ENCODE results near the gene GLI2. TPM values are rescaled to one million over a fixed set of nuclear protein-coding genes. Genes with fewer than 3 reads are reported as not detected.

Gene GLI2
- total and polyA plus RNA-seq, 7 donors = 0.20 to 2.4 (median 0.66) TPM

DNA sequence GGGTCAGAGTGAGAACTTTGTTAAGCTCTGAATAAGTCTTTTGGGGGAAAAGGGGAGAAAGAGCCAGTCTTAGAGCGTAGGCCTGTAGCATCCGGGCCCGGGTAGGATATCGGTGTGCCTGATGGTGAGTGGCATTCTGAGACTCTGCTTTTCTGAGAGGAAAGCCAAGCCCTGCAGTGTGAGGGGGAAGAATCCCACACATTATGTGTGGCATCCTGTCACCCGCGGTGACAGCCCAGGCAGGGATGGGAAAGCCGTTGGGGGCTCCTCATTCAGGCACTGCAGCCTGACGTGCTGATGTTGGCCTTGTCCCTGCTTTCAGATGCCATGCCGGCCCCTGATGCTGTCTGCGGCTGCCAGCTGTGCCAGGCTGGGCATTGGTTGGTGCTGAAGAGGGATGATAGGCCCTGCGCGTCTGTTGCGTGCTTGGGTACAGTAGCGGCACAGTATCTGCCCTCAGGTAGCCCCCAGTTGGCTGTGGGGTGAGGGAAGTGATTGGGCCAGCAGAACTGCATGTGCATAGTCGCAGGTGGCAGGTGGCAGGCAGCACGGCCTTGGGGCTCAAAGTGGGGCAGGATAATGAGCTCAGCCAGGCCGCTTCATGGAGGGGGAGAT is 37.6 kb downstream of the GLI2 start:
- TF ChIP-seq, protein P1, sequence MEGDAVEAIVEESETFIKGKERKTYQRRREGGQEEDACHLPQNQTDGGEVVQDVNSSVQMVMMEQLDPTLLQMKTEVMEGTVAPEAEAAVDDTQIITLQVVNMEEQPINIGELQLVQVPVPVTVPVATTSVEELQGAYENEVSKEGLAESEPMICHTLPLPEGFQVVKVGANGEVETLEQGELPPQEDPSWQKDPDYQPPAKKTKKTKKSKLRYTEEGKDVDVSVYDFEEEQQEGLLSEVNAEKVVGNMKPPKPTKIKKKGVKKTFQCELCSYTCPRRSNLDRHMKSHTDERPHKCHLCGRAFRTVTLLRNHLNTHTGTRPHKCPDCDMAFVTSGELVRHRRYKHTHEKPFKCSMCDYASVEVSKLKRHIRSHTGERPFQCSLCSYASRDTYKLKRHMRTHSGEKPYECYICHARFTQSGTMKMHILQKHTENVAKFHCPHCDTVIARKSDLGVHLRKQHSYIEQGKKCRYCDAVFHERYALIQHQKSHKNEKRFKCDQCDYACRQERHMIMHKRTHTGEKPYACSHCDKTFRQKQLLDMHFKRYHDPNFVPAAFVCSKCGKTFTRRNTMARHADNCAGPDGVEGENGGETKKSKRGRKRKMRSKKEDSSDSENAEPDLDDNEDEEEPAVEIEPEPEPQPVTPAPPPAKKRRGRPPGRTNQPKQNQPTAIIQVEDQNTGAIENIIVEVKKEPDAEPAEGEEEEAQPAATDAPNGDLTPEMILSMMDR (IDR thresholded peaks at IDR 0.05) = no peak
- 81 to 91% (median 85%) methylated on average over 17 of the region's 17 CpGs for WGBS, 3 donors
- DNase-seq (peak; percentile 6 to 24), ATAC-seq (no peak)
- Histone ChIP-seq H3K4me3 (no peak overlapping the region), H3K4me1 (no peaks in the 10 kb centered on the region), H3K36me3 (ENCODE audit: insufficient read depth in 1 of 2, low read depth in 1 of 2) (no peaks in the 10 kb centered on the region), H3K9me3 (no peaks in the 10 kb centered on the region), H3K27me3 (ENCODE audit: insufficient read depth in 3 of 3, low read length in 2 of 3) (peaks cover 0 to 3% (median 0%) of the 10 kb centered on the region in 3 donors), H3K27ac (no peak overlapping the region)
- intact Hi-C loops (cut with DNase I) = no loop called here

DNA sequence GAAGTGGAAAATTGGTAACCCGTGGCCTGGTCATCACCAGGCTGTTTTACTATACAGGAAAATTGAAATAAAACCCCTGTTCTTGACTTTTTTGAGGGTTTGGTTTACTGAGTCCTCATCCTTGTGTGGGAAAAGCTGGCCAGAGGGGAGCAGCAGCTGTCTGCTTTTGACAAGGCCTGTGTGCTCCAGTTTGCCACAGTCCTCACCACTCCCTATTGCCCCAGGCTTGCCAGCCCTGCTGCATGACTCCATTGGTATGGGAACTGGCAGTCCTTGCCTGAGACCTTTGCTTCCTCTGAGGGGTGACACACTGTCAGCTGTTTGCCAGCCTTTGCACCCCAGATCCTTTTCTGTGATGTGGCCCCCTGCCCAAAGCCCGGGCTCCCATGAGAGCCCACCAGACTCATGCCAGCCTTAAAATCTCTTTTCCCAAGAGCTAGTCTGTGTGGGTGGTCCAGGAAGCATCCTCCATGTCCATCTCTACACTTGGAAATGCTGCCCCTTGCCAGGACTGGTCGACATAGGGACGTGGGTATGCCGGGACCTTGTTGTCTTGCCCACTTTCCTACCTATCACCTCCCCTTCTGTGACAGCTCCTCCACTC is 39.0 kb downstream of the GLI2 start:
- no peak overlapping the region for H3K4me3 ChIP-seq
- no peaks in the 10 kb centered on the region for H3K9me3 ChIP-seq
- no peak overlapping the region for H3K27ac ChIP-seq
- no peaks in the 10 kb centered on the region for H3K36me3 ChIP-seq (ENCODE audit: insufficient read depth in 1 of 2, low read depth in 1 of 2)
- peaks cover 0 to 3% (median 0%) of the 10 kb centered on the region in 3 donors for H3K27me3 ChIP-seq (ENCODE audit: insufficient read depth in 3 of 3, low read length in 2 of 3)
- ATAC-seq (no peak), DNase-seq (peak in 1 of 2 donors; percentile 17)
- WGBS, 3 donors = 70 to 93% (median 77%) methylated on average over 5 of the region's 5 CpGs
- H3K4me1 ChIP-seq = no peaks in the 10 kb centered on the region
- intact Hi-C loops (cut with DNase I) = no loop called here
- TF ChIP-seq, protein P1 (IDR thresholded peaks at IDR 0.05) = no peak

DNA sequence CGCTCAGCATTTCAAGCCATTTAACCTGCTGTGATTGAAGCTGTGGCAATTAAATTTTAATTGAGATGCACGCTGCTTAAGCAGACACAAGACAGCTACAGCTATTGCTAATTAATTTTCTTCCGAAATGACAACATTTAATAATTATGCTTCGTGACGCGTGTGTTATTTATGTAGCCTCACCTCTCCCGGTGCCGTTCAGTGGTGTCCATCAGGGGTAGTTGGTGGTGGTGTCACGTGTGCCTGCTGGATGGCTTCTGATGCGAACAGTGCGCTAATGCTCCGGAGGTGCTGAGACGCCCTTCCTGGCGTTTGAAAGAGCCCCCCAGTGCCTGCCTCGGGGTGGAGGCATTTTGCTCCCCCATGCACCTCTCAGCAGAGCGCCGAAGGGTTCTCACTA is 39.5 kb downstream of the GLI2 start:
- ATAC-seq = no peak
- 91 to 94% (median 92%) methylated on average over 17 of the region's 17 CpGs for WGBS, 3 donors
- intact Hi-C loops (cut with DNase I) = no loop called here
- Histone ChIP-seq H3K4me3 (no peak overlapping the region), H3K4me1 (no peaks in the 10 kb centered on the region), H3K9me3 (no peaks in the 10 kb centered on the region), H3K27me3 (ENCODE audit: insufficient read depth in 3 of 3, low read length in 2 of 3) (peaks cover 0 to 3% (median 0%) of the 10 kb centered on the region in 3 donors), H3K27ac (no peak overlapping the region), H3K36me3 (ENCODE audit: insufficient read depth in 1 of 2, low read depth in 1 of 2) (no peaks in the 10 kb centered on the region)
- TF ChIP-seq, protein P1 (IDR thresholded peaks at IDR 0.05) = no peak
- peak in 1 of 2 donors; percentile 21 for DNase-seq

DNA sequence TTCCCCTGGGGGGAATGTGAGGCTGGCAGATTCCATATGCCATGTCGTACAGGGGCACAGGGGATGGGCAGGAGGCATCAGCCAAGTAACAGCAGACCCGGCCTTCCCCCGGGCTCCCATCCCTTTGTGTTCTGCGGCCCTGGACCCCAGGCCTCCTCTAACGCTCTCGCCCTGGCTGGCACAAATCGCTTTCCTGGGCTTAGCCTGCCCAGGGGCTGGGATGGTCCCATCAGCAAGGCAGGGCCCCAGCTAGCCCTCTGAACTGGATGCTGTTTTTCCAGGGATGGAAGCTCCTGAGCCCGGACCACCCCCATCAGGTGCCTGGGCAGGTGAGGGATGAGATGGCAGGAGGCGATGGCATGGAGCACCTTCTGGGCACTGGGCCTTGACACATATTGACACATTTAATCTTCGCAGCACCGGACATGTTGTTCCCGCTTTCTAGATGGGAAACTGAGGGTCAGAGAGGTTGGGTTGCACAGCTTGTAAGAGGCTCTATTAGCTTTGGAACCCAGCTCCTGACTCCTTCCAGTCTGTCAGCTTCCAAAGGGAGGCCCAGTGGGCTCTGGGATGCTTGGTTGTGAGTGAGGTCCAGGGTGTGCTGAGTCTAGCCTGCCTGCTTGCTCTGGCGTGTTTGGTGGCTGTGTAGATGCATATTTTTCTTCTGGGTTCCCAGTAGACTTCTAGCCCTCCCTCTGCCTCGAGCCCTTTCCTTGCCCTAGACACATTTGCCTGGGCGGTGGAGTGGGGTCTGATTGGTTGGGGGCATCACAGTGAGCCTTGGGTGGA is 40.3 kb downstream of the GLI2 start:
- Histone ChIP-seq H3K36me3 (ENCODE audit: insufficient read depth in 1 of 2, low read depth in 1 of 2) (no peaks in the 10 kb centered on the region), H3K4me1 (no peaks in the 10 kb centered on the region), H3K9me3 (no peaks in the 10 kb centered on the region), H3K4me3 (no peak overlapping the region), H3K27me3 (ENCODE audit: insufficient read depth in 3 of 3, low read length in 2 of 3) (peaks cover 0 to 3% (median 0%) of the 10 kb centered on the region in 3 donors), H3K27ac (no peak overlapping the region)
- intact Hi-C loops (cut with DNase I) = no loop called here
- TF ChIP-seq, protein P1 (IDR thresholded peaks at IDR 0.05) = no peak
- WGBS, 3 donors = 91 to 95% (median 92%) methylated on average over 15 of the region's 15 CpGs
- DNase-seq = peak in 1 of 2 donors; percentile 22
- no peak for ATAC-seq
